Spleen (tissue), 11 donors: ENCODE data around the gene BTG4. TPM values are rescaled to one million over a fixed set of nuclear protein-coding genes. Genes with fewer than 3 reads are reported as not detected.
A peak's percentile ranks its signal among the peaks of the same experiment; 100 is the strongest.

Experiments
- DNase-seq: peaks from one replicate; pipeline ENCODE4 v3.0.0-alpha.2; 2020
- H3K27ac ChIP-seq, 8 donors: fragments of 200-600 bp; sonication (generic) in 7 of 8; 1 replicate in 4 of 8; 2 replicates in 4 of 8; pipeline versions ENCODE4 v1.5.0 to v1.8.0; 2016 to 2021; ENCODE audit warnings: inconsistent platforms in 4 of 8, mild to moderate bottlenecking in 4 of 8, moderate library complexity in 1 of 8
- H3K27me3 ChIP-seq, 7 donors: fragments of 200-600 bp; sonication (generic) in 6 of 7; replicated peaks in 1 of 7; 1 replicate in 4 of 7; 2 replicates in 3 of 7; pipeline versions ENCODE4 v1.5.0 to v1.8.0; 2016 to 2021; ENCODE audit warnings: inconsistent platforms in 3 of 7, mild to moderate bottlenecking in 1 of 7
- H3K36me3 ChIP-seq, 6 donors: fragments of 200-600 bp; sonication (generic) in 5 of 6; 1 replicate in 4 of 6; 2 replicates in 2 of 6; pipeline versions ENCODE4 v1.5.0 to v1.8.0; 2016 to 2021; ENCODE audit warnings: inconsistent platforms in 2 of 6
- H3K4me1 ChIP-seq, 6 donors: fragments of 200-600 bp; sonication (generic) in 5 of 6; 1 replicate in 3 of 6; 2 replicates in 3 of 6; pipeline versions ENCODE4 v1.5.0 to v1.8.0; 2016 to 2021; ENCODE audit warnings: inconsistent platforms in 3 of 6
- H3K4me3 ChIP-seq, 8 donors: fragments of 200-600 bp; sonication (generic) in 7 of 8; 1 replicate in 4 of 8; 2 replicates in 4 of 8; pipeline versions ENCODE4 v1.5.0 to v1.8.0; 2016 to 2021; ENCODE audit warnings: inconsistent platforms in 4 of 8, mild to moderate bottlenecking in 4 of 8, moderate library complexity in 2 of 8
- H3K9me3 ChIP-seq, 8 donors: fragments of 200-600 bp; sonication (generic) in 7 of 8; 1 replicate in 4 of 8; 2 replicates in 4 of 8; pipeline versions ENCODE4 v1.5.0 to v1.8.0; 2016 to 2021; ENCODE audit warnings: inconsistent platforms in 4 of 8
- CTCF ChIP-seq, 11 experiments: fragments of 200-600 bp in 7 of 11; fragments of 450-650 bp in 4 of 11; sonication (generic) in 4 of 11; IDR thresholded peaks in 8 of 11; conservative IDR thresholded peaks in 3 of 11; 1 replicate in 7 of 11; 2 replicates in 4 of 11; pipeline versions ENCODE4 v1.4.0 to v1.8.0; 2016 to 2021; ENCODE audit warnings: antibody characterized with exemption in 11 of 11, inconsistent platforms in 4 of 11, mild to moderate bottlenecking in 1 of 11
- POLR2A ChIP-seq, 3 donors: fragments of 450-650 bp; IDR thresholded peaks; one replicate each; pipeline ENCODE4 v1.5.1; 2017; ENCODE audit warnings: antibody characterized with exemption in 3 of 3, mild to moderate bottlenecking in 1 of 3
- POLR2AphosphoS5 ChIP-seq, 3 donors: sonication (generic); formaldehyde crosslinking; IDR thresholded peaks; one replicate each; pipeline ENCODE4 v1.5.1; 2017; ENCODE audit warnings: antibody characterized with exemption in 3 of 3
- WGBS, 5 donors: extraction: QIAGEN DNeasy Blood & Tissue Kit in 3 of 5; methylation state at CpG; one replicate each; pipeline versions ENCODE4 v1.1.5 to v1.1.7; 2013 to 2018; 5-methylcytosine and 5-hydroxymethylcytosine counted together
- intact Hi-C: fragments of 100-400 bp; cut with DNase I; formaldehyde crosslinking; loops from one replicate; pipeline ENCODE4 v1.15.0; 2023; ENCODE audit warnings: low total_unique reads
- polyA plus RNA-seq, 3 donors: library from polyadenylated mRNA; stranded (reverse); fragments of 200-250 nt; gene quantifications; one replicate each; pipeline ENCODE4 v1.2.1, GENCODE V29; 2013
- total RNA-seq, 7 donors: library from RNA; depleted of rRNA in 3 of 7; stranded (reverse); fragments of >200 nt in 3 of 7; fragmentation: NEBNext Ultra II Directional in 4 of 7; extraction: Animal tissue kit (Norgen Biotek cat#: 25700) in 4 of 7; gene quantifications; one replicate each; pipeline versions ENCODE4 v1.1.0 to v1.2.1, GENCODE V29; 2016 to 2021
- donor health status: healthy with polysubstance abuse.
- donor health status: DM: no; HTN: no; CAD: no; lungs with moderate emphysema.
- donor health status: DM: no; HTN: no; CAD: no.
- donor health status: Bipolar disorder and iron deficiency.
- donor health status: healthy.
- donor health status: DM: no; HTN: no; CAD: no.
- donor health status: DM: yes; HTN: yes; CAD: no.

Gene BTG4
- total and polyA plus RNA-seq, 10 donors, result not detected

GRCh38 chr11:111515591-111515990 lies 3.4 kb upstream of the BTG4 start:
- Histone ChIP-seq H3K9me3 (no peaks in the 10 kb centered on the region), H3K4me1 (peaks cover 0 to 28% (median 15%) of the 10 kb centered on the region in 6 donors), H3K27me3 (peaks cover 0 to 46% (median 39%) of the 10 kb centered on the region in 7 donors), H3K36me3 (no peaks in the 10 kb centered on the region), H3K27ac (no peak overlapping the region), H3K4me3 (no peak overlapping the region)
- 78 to 96% (median 85%) methylated on average over 2 of the region's 2 CpGs for WGBS, 5 donors
- intact Hi-C loops, result no loop called here
- DNase-seq, result no peak
- TF ChIP-seq POLR2AphosphoS5 (IDR thresholded peaks at IDR 0.05) (no peak), CTCF (IDR thresholded peaks at IDR 0.05 in 8 of 11, conservative IDR thresholded peaks at IDR 0.05 in 3 of 11) (no peak), POLR2A (IDR thresholded peaks at IDR 0.05) (no peak)

DNA sequence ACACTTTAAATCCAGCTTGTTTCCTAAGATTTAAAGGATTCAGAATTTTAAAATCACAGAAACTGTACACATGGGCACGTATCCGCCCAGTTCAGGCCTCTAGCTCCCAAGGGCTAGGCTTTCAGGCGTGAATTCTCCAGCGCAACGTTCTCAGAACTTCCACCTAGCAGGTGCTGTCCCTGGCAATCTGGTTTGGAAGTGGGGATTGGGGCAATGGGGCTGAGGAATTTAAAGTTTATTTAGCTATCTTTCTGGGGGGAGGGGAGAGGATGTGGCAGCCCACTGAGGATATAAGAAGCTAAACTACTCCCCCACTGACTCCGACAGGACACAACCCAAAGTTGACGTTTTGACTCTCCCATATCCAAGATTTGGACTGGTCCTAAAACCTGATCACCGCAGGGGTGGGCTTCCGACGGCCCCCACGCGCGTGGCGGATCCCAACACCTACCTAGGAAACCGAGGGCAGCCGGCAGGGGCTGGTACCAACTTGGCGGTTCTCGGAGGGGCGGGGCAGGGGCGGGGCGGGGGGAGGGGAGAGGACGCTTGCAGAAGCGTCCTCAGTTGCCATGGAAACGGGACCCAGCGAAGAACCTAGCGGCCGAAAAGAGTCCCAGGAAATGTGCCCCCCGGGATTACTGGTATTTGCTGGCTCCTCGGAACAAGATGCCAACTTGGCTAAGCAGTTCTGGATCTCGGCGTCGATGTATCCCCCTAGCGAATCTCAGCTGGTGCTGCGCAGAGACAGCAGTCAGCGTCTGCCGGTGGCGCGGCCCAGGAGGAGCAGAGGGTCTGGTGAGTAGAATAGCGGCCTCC lies 2.2 kb upstream of the BTG4 start, which contains the start of gene HOATZ:
TSS of gene HOATZ (plus strand) at position 563 of the 816 bp plus-strand sequence. CDS start at position 570, 7 bp downstream.
- peak within 1 kb of the TSS in 2 of 8 donors; percentile 11 to 39 for H3K4me3 ChIP-seq
- peaks cover 0 to 55% (median 39%) of the 10 kb centered on the region in 7 donors for H3K27me3 ChIP-seq
- no peak for DNase-seq
- no peaks in the 10 kb centered on the region for H3K9me3 ChIP-seq
- no peak for TF ChIP-seq POLR2A (IDR thresholded peaks at IDR 0.05)
- TF ChIP-seq CTCF (IDR thresholded peaks at IDR 0.05 in 8 of 11, conservative IDR thresholded peaks at IDR 0.05 in 3 of 11), result no peak
- H3K4me1 ChIP-seq, result peaks cover 0 to 28% (median 15%) of the 10 kb centered on the region in 6 donors
- H3K36me3 ChIP-seq, result no peaks in the 10 kb centered on the region
- intact Hi-C loops, result no loop called here
- WGBS, 5 donors, result 20 to 28% (median 24%) methylated on average over 31 to 39 of the region's 39 CpGs
- no peak within 1 kb of the TSS for H3K27ac ChIP-seq

DNA sequence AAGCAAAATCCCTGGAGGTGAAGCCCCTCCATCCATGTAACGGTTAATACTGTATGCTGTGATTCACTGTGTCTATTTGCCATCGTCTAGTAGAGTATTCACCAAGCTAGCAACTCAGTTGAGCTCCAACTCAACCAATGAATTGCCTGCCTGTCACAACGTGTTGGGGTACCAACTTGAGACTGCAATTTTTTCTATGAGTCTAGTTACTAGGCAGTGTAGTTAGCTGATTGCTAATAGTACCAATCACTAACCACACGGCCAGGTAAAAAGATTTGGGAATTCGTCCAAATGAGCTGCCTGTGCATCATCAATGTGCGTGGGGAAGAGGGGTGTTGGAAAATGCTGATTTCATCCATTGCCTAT lies 1.0 kb upstream of the BTG4 start:
- H3K27me3 ChIP-seq, result peaks cover 0 to 58% (median 39%) of the 10 kb centered on the region in 7 donors
- TF ChIP-seq POLR2A (IDR thresholded peaks at IDR 0.05) (no peak), CTCF (IDR thresholded peaks at IDR 0.05 in 8 of 11, conservative IDR thresholded peaks at IDR 0.05 in 3 of 11) (no peak), POLR2AphosphoS5 (IDR thresholded peaks at IDR 0.05) (no peak)

GRCh38 chr11:111510311-111510710 lies 1.9 kb downstream of the BTG4 start:
- no peak overlapping the region for H3K4me3 ChIP-seq
- H3K27me3 ChIP-seq, result peaks cover 0 to 58% (median 39%) of the 10 kb centered on the region in 7 donors
- H3K9me3 ChIP-seq, result no peaks in the 10 kb centered on the region
- TF ChIP-seq POLR2A (IDR thresholded peaks at IDR 0.05), result no peak
- no peak overlapping the region for H3K27ac ChIP-seq
- no peak for DNase-seq
- peaks cover 0 to 28% (median 15%) of the 10 kb centered on the region in 6 donors for H3K4me1 ChIP-seq
- WGBS, 5 donors, result 91 to 99% (median 96%) methylated on average over 1 of the region's 1 CpG
- intact Hi-C loops, result no loop called here
- no peaks in the 10 kb centered on the region for H3K36me3 ChIP-seq

More for the DNA sequence above, 1.0 kb upstream of the BTG4 start:
- 36 to 46% (median 40%) methylated on average over 6 of the region's 6 CpGs for whole genome bisulfite sequencing, 5 donors
- intact Hi-C loops, result no loop called here
- Histone ChIP-seq H3K9me3 (no peaks in the 10 kb centered on the region), H3K36me3 (no peaks in the 10 kb centered on the region), H3K4me3 (peak overlapping the region in 4 of 8 donors; percentile 31 to 70 (median 40)), H3K4me1 (peaks cover 0 to 28% (median 15%) of the 10 kb centered on the region in 6 donors), H3K27ac (no peak overlapping the region)
- no peak for DNase-seq
